Liver (tissue), 9 donors: ENCODE measurements around the gene RFX4. TPM values are rescaled to one million over a fixed set of nuclear protein-coding genes. Genes with fewer than 3 reads are reported as not detected.

ENCODE experiments used
- DNase-seq: peaks from one replicate; pipeline ENCODE4 v3.0.0-alpha.2; 2017; ENCODE audit warnings: low spot score
- H3K27ac ChIP-seq, 2 donors: one replicate each; pipeline ENCODE4 v1.7.0; 2013; ENCODE audit warnings: inconsistent platforms in 2 of 2, low read length in 2 of 2, control low read depth in 1 of 2, low read depth in 1 of 2, mild to moderate bottlenecking in 1 of 2
- H3K27me3 ChIP-seq, 4 donors: one replicate each; pipeline versions ENCODE4 v1.6.1 to v1.7.0; 2013; ENCODE audit warnings: low read length in 3 of 4, inconsistent platforms in 1 of 4, mild to moderate bottlenecking in 1 of 4, moderate library complexity in 1 of 4; ENCODE audit not compliant: control insufficient read depth in 4 of 4, insufficient read depth in 4 of 4
- H3K36me3 ChIP-seq, 4 donors: one replicate each; pipeline versions ENCODE4 v1.6.1 to v1.7.0; 2013; ENCODE audit warnings: low read length in 3 of 4, mild to moderate bottlenecking in 3 of 4, low read depth in 1 of 4, moderate library complexity in 1 of 4; ENCODE audit not compliant: control insufficient read depth in 4 of 4, insufficient read depth in 3 of 4
- H3K4me1 ChIP-seq, 4 donors: one replicate each; pipeline versions ENCODE4 v1.6.1 to v1.7.0; 2013; ENCODE audit warnings: low read length in 3 of 4, mild to moderate bottlenecking in 3 of 4, moderate library complexity in 1 of 4; ENCODE audit not compliant: control insufficient read depth in 4 of 4, insufficient read depth in 4 of 4
- H3K4me3 ChIP-seq, 3 donors: one replicate each; pipeline versions ENCODE4 v1.6.1 to v1.7.0; 2013; ENCODE audit warnings: low read length in 3 of 3, control low read depth in 1 of 3, low read depth in 1 of 3, mild to moderate bottlenecking in 1 of 3
- H3K9ac ChIP-seq, 2 donors: one replicate each; pipeline ENCODE4 v1.7.0; 2013; ENCODE audit warnings: low read length in 2 of 2, mild to moderate bottlenecking in 2 of 2, moderate library complexity in 2 of 2, control low read depth in 1 of 2, low read depth in 1 of 2
- H3K9me3 ChIP-seq, 4 donors: one replicate each; pipeline versions ENCODE4 v1.6.1 to v1.7.0; 2013; ENCODE audit warnings: low read length in 3 of 4; ENCODE audit not compliant: control insufficient read depth in 4 of 4
- FOXA1 ChIP-seq: IDR thresholded peaks from 2 replicates; pipeline ENCODE4 v1.6.1; 2016; ENCODE audit warnings: antibody characterized with exemption
- FOXA2 ChIP-seq: IDR thresholded peaks from 2 replicates; pipeline ENCODE4 v1.6.1; 2016; ENCODE audit warnings: antibody characterized with exemption
- GABPA ChIP-seq, 2 donors: IDR thresholded peaks in 1 of 2; conservative IDR thresholded peaks in 1 of 2; 2 replicates each; pipeline ENCODE4 v1.6.1; 2016; ENCODE audit warnings: antibody characterized with exemption in 2 of 2, mild to moderate bottlenecking in 1 of 2, moderate library complexity in 1 of 2
- HNF4A ChIP-seq, 2 donors: conservative IDR thresholded peaks; 2 replicates each; pipeline ENCODE4 v1.6.1; 2016; ENCODE audit warnings: antibody characterized with exemption in 2 of 2, mild to moderate bottlenecking in 2 of 2
- HNF4G ChIP-seq: IDR thresholded peaks from 2 replicates; pipeline ENCODE4 v1.6.1; 2016; ENCODE audit warnings: antibody characterized with exemption
- MAX ChIP-seq: IDR thresholded peaks from 2 replicates; pipeline ENCODE4 v1.6.1; 2016; ENCODE audit warnings: antibody characterized with exemption
- NR2F2 ChIP-seq: IDR thresholded peaks from 2 replicates; pipeline ENCODE4 v1.6.1; 2016; ENCODE audit warnings: antibody characterized with exemption
- RAD21 ChIP-seq, 2 donors: IDR thresholded peaks; 2 replicates each; pipeline ENCODE4 v1.6.1; 2016; ENCODE audit warnings: antibody characterized with exemption in 2 of 2, mild to moderate bottlenecking in 2 of 2
- RXRA ChIP-seq, 2 donors: IDR thresholded peaks; 2 replicates each; pipeline ENCODE4 v1.6.1; 2017 to 2018; ENCODE audit warnings: antibody characterized with exemption in 2 of 2, mild to moderate bottlenecking in 1 of 2
- SP1 ChIP-seq: IDR thresholded peaks from 2 replicates; pipeline ENCODE4 v1.6.1; 2018; ENCODE audit warnings: antibody characterized with exemption, mild to moderate bottlenecking
- TAF1 ChIP-seq: conservative IDR thresholded peaks from 2 replicates; pipeline ENCODE4 v1.6.1; 2016; ENCODE audit warnings: antibody characterized with exemption, mild to moderate bottlenecking
- YY1 ChIP-seq: IDR thresholded peaks from 2 replicates; pipeline ENCODE4 v1.6.1; 2016; ENCODE audit warnings: antibody characterized with exemption, mild to moderate bottlenecking
- ZBTB33 ChIP-seq: IDR thresholded peaks from 2 replicates; pipeline ENCODE4 v1.6.1; 2016; ENCODE audit warnings: antibody characterized with exemption
- WGBS: extraction: QIAGEN DNeasy Blood & Tissue Kit; methylation state at CpG from one replicate; pipeline ENCODE4 v1.1.7; 2013; 5-methylcytosine and 5-hydroxymethylcytosine counted together
- polyA plus RNA-seq, 2 donors: library from polyadenylated mRNA; stranded (reverse) in 1 of 2; unstranded in 1 of 2; fragments of 200-250 nt in 1 of 2; fragments of >200 nt in 1 of 2; fragmentation: Nextera tagmentation in 1 of 2; extraction: Ambion mirVana in 1 of 2; gene quantifications; one replicate each; pipeline versions ENCODE4 v1.2.1 to v1.2.3, GENCODE V29; 2013 to 2015
- total RNA-seq, 2 donors: library from RNA; depleted of rRNA; stranded (reverse); fragments of >200 nt; gene quantifications; one replicate each; pipeline ENCODE4 v1.2.3, GENCODE V29; 2014
- TF ChIP-seq, protein P1 (sequence below): fragments of 150-350 bp; IDR thresholded peaks from 2 replicates; pipeline ENCODE4 v1.5.1; 2017; ENCODE audit warnings: improper control_type of control experiment, low read depth, low read length; ENCODE audit not compliant: missing input control
- TF ChIP-seq, protein P2 (sequence below): IDR thresholded peaks from 2 replicates; pipeline ENCODE4 v1.6.1; 2016; ENCODE audit warnings: antibody characterized with exemption, mild to moderate bottlenecking
- donor health status: healthy.
- donor health status: healthy.
- donor health status: healthy.
- donor health status: healthy.
- donor health status: healthy.

The RFX4 gene
- total and polyA plus RNA-seq, 4 donors: not detected

DNA sequence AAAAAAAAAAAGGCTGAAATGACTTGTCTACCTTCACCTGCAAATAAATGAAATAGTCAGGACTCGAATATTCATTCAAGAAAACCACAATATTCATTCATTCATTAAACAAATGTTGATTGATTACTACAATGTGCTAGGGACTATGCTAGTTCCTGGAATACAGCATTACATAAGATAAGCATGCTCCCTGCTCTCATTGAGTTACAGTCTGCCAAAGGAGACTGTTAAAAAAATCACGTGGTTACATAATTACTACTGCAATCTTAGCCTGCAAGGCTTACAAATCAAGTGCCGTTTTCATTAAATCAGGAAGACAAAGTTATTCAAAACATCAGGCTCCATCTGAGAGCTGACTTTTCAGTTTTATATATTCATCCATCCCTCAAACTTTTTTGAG is 121.3 kb downstream of the RFX4 start:
- Histone ChIP-seq H3K4me3 (no peak overlapping the region), H3K36me3 (no peaks in the 10 kb centered on the region), H3K9ac (no peak overlapping the region), H3K27ac (no peak overlapping the region), H3K4me1 (no peaks in the 10 kb centered on the region), H3K9me3 (peaks cover 0 to 5% (median 3%) of the 10 kb centered on the region in 4 donors), H3K27me3 (no peaks in the 10 kb centered on the region)
- 29% methylated on average over 3 of the region's 3 CpGs for WGBS
- DNase-seq: no peak
- no peak for TF ChIP-seq HNF4G
- no peak for TF ChIP-seq GABPA (IDR thresholded peaks at IDR 0.05 in 1 of 2, conservative IDR thresholded peaks at IDR 0.05 in 1 of 2)
- no peak for TF ChIP-seq TAF1
- no peak for TF ChIP-seq NR2F2
- no peak for TF ChIP-seq YY1
- TF ChIP-seq RAD21 (IDR thresholded peaks at IDR 0.05): no peak
- TF ChIP-seq, protein P1, sequence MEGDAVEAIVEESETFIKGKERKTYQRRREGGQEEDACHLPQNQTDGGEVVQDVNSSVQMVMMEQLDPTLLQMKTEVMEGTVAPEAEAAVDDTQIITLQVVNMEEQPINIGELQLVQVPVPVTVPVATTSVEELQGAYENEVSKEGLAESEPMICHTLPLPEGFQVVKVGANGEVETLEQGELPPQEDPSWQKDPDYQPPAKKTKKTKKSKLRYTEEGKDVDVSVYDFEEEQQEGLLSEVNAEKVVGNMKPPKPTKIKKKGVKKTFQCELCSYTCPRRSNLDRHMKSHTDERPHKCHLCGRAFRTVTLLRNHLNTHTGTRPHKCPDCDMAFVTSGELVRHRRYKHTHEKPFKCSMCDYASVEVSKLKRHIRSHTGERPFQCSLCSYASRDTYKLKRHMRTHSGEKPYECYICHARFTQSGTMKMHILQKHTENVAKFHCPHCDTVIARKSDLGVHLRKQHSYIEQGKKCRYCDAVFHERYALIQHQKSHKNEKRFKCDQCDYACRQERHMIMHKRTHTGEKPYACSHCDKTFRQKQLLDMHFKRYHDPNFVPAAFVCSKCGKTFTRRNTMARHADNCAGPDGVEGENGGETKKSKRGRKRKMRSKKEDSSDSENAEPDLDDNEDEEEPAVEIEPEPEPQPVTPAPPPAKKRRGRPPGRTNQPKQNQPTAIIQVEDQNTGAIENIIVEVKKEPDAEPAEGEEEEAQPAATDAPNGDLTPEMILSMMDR: no peak
- no peak for TF ChIP-seq MAX
- TF ChIP-seq FOXA2: no peak

DNA sequence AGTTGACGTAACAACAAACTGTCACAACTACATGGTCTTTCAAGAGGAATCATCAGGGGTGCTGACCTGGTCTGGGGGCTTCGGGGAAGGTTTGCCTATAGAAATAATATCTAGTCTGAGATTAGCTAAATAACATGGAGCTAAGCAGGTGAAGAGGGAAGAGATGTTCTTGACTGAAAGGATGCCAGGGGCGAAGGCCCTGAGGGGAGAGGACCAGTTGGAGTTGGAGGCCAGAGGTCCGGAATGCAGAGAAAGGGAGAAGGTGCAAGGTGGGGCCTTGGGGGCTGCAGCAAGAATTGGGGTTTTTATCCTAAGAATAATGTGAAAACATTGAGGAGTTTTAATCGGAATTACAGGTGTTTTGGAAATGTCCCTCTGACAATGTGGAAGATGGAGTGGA is 123.2 kb downstream of the RFX4 start:
- H3K36me3 ChIP-seq: no peaks in the 10 kb centered on the region
- DNase-seq: no peak
- no peak overlapping the region for H3K27ac ChIP-seq
- TF ChIP-seq ZBTB33 (no peak), TAF1 (no peak), FOXA1 (no peak), HNF4A (conservative IDR thresholded peaks at IDR 0.05) (no peak), YY1 (no peak), MAX (no peak), RXRA (IDR thresholded peaks at IDR 0.05) (no peak), SP1 (no peak)
- TF ChIP-seq, protein P1: no peak
- TF ChIP-seq, protein P2, sequence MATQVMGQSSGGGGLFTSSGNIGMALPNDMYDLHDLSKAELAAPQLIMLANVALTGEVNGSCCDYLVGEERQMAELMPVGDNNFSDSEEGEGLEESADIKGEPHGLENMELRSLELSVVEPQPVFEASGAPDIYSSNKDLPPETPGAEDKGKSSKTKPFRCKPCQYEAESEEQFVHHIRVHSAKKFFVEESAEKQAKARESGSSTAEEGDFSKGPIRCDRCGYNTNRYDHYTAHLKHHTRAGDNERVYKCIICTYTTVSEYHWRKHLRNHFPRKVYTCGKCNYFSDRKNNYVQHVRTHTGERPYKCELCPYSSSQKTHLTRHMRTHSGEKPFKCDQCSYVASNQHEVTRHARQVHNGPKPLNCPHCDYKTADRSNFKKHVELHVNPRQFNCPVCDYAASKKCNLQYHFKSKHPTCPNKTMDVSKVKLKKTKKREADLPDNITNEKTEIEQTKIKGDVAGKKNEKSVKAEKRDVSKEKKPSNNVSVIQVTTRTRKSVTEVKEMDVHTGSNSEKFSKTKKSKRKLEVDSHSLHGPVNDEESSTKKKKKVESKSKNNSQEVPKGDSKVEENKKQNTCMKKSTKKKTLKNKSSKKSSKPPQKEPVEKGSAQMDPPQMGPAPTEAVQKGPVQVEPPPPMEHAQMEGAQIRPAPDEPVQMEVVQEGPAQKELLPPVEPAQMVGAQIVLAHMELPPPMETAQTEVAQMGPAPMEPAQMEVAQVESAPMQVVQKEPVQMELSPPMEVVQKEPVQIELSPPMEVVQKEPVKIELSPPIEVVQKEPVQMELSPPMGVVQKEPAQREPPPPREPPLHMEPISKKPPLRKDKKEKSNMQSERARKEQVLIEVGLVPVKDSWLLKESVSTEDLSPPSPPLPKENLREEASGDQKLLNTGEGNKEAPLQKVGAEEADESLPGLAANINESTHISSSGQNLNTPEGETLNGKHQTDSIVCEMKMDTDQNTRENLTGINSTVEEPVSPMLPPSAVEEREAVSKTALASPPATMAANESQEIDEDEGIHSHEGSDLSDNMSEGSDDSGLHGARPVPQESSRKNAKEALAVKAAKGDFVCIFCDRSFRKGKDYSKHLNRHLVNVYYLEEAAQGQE: no peak
- WGBS: 88% methylated on average over 5 of the region's 5 CpGs
- no peaks in the 10 kb centered on the region for H3K4me1 ChIP-seq
- no peak overlapping the region for H3K9ac ChIP-seq
- peaks cover 0 to 4% (median 3%) of the 10 kb centered on the region in 4 donors for H3K9me3 ChIP-seq
- H3K27me3 ChIP-seq: no peaks in the 10 kb centered on the region
- no peak overlapping the region for H3K4me3 ChIP-seq
